NCI-H446 treated with DMSO at 0.1 percent for 48 hours (cell line): ENCODE measurements around the gene CEND1.

ENCODE experiments used
- DNase-seq: peaks from one replicate; lab custom pipeline; 2025; lab: John Stamatoyannopoulos, UW

CEND1 gene

GRCh38 chr11:794766-795633 lies 5.1 kb upstream of the CEND1 start:
- DNase-seq, result no peak

- no peak for DNase-seq
Observed at GRCh38 chr11:794013-794765, 4.3 kb upstream of the CEND1 start.

- DNase-seq, result peak; percentile 80
Observed at GRCh38 chr11:793556-793955, 3.7 kb upstream of the CEND1 start.

- no peak for DNase-seq
Observed at GRCh38 chr11:792873-793272, 3.0 kb upstream of the CEND1 start.

- DNase-seq, result no peak
Observed at GRCh38 chr11:792535-792821, 2.6 kb upstream of the CEND1 start.

- no peak for DNase-seq
Observed at GRCh38 chr11:791658-792534, 2.0 kb upstream of the CEND1 start.

GRCh38 chr11:790721-791564 lies 1.1 kb upstream of the CEND1 start:
- no peak for DNase-seq

- DNase-seq, result no peak
Observed at GRCh38 chr11:788953-789940, 643 bp downstream of the CEND1 start.

- no peak for DNase-seq
Observed at GRCh38 chr11:788009-788640, 1.8 kb downstream of the CEND1 start.

GRCh38 chr11:787084-787675 lies 2.7 kb downstream of the CEND1 start:
- DNase-seq, result no peak

GRCh38 chr11:786235-787083 lies 3.4 kb downstream of the CEND1 start:
- DNase-seq, result no peak

- DNase-seq, result peak; percentile 90
Observed at GRCh38 chr11:783581-784015, 6.3 kb downstream of the CEND1 start.

- no peak for DNase-seq
Observed at GRCh38 chr11:782264-783174, 7.4 kb downstream of the CEND1 start.

- no peak for DNase-seq
Observed at GRCh38 chr11:779955-780532, 9.8 kb downstream of the CEND1 start.

GRCh38 chr11:778976-779954 lies 10.6 kb downstream of the CEND1 start:
- DNase-seq, result no peak
